IMR-90 (cell line): ENCODE data around the gene SNAP25. TPM values are rescaled to one million over a fixed set of nuclear protein-coding genes. Genes with fewer than 3 reads are reported as not detected.

ENCODE experiments used
- ATAC-seq: fragments of 200-7000 bp; cut with Tn5 transposase; 2 replicates; pipeline ENCODE4 v1.9.1; 2020; ENCODE audit warnings: low read depth, mild to moderate bottlenecking, moderate library complexity
- BruUV-seq: library from RNA; stranded (reverse); fragments of 400-500 nt; replicated peaks from 2 replicates; lab custom pipeline; 2021; lab: Mats Ljungman, UMichigan
- CTCF ChIA-PET: fragments of 300-600 bp; formaldehyde crosslinking; extraction: SDS; loops from one replicate; lab custom pipeline; 2021; ENCODE audit warnings: antibody characterized with exemption; lab: Yijun Ruan, JAX
- POLR2A ChIA-PET: fragments of 300-600 bp; sonication (Branson Sonifier 250); formaldehyde crosslinking; loops from one replicate; lab custom pipeline; 2022; ENCODE audit warnings: antibody characterized with exemption; ENCODE audit not compliant: unreplicated experiment; lab: Charles Lee
- DNase-seq: peaks from one replicate; pipeline ENCODE4 v3.0.0; 2013
- H2AFZ ChIP-seq: replicated peaks from 2 replicates; pipeline ENCODE3; 2013; ENCODE audit warnings: low read length, mild to moderate bottlenecking; ENCODE audit not compliant: poor library complexity
- H2AK5ac ChIP-seq: 2 replicates; pipeline ENCODE4 v1.6.1; 2013; ENCODE audit warnings: low read depth, low read length, inconsistent platforms
- H2AK9ac ChIP-seq: replicated peaks from 2 replicates; pipeline ENCODE3; 2013; ENCODE audit warnings: mild to moderate bottlenecking, low read depth, low read length, moderate library complexity; ENCODE audit not compliant: poor library complexity
- H2BK120ac ChIP-seq: 2 replicates; pipeline ENCODE4 v1.6.1; 2013; ENCODE audit warnings: low read depth, low read length, inconsistent platforms
- H2BK15ac ChIP-seq: 3 replicates; pipeline ENCODE4 v1.6.1; 2013; ENCODE audit warnings: low read depth, low read length, inconsistent platforms
- H2BK20ac ChIP-seq: 2 replicates; pipeline ENCODE4 v1.6.1; 2013; ENCODE audit warnings: low read depth, mild to moderate bottlenecking, inconsistent platforms, low read length, moderate library complexity
- H2BK5ac ChIP-seq: 2 replicates; pipeline ENCODE4 v1.6.1; 2013; ENCODE audit warnings: mild to moderate bottlenecking, low read depth, low read length, inconsistent platforms; ENCODE audit not compliant: poor library complexity, severe bottlenecking
- H3K14ac ChIP-seq: replicated peaks from 2 replicates; pipeline ENCODE4 v1.6.1; 2013; ENCODE audit warnings: low read depth, low read length, inconsistent platforms
- H3K18ac ChIP-seq: 2 replicates; pipeline ENCODE4 v1.6.1; 2013; ENCODE audit warnings: low read depth, low read length, control low read depth
- H3K23ac ChIP-seq: 2 replicates; pipeline ENCODE4 v1.6.1; 2013; ENCODE audit warnings: low read depth, low read length, inconsistent platforms
- H3K27ac ChIP-seq: 2 replicates; pipeline ENCODE4 v1.5.1; 2013; ENCODE audit warnings: mild to moderate bottlenecking, control low read depth, low read length; ENCODE audit not compliant: insufficient read depth
- H3K27me3 ChIP-seq: 2 replicates; pipeline ENCODE4 v1.6.1; 2013; ENCODE audit warnings: low read length; ENCODE audit not compliant: control insufficient read depth, insufficient read depth
- H3K36me3 ChIP-seq: 2 replicates; pipeline ENCODE4 v1.6.1; 2013; ENCODE audit warnings: low read length, mixed read lengths; ENCODE audit not compliant: control insufficient read depth, insufficient read depth
- H3K4ac ChIP-seq: 2 replicates; pipeline ENCODE4 v1.6.1; 2013; ENCODE audit warnings: low read depth, low read length, inconsistent platforms
- H3K4me1 ChIP-seq: 2 replicates; pipeline ENCODE4 v1.6.1; 2013; ENCODE audit warnings: low read length, mixed read lengths; ENCODE audit not compliant: control insufficient read depth, insufficient read depth
- H3K4me2 ChIP-seq: 2 replicates; pipeline ENCODE4 v1.6.1; 2013; ENCODE audit warnings: low read depth, mild to moderate bottlenecking, control low read depth, low read length, moderate library complexity
- H3K4me3 ChIP-seq: 2 replicates; pipeline ENCODE4 v1.5.1; 2013; ENCODE audit warnings: low read depth, mild to moderate bottlenecking, control low read depth, low read length, moderate library complexity; ENCODE audit not compliant: insufficient read depth
- H3K56ac ChIP-seq: 2 replicates; pipeline ENCODE4 v1.6.1; 2013; ENCODE audit warnings: low read length, inconsistent platforms; ENCODE audit not compliant: insufficient read depth; ENCODE audit errors: extremely low read depth
- H3K79me1 ChIP-seq, 2 experiments: 2 replicates each; pipeline ENCODE4 v1.6.1; 2013; ENCODE audit warnings: low read length in 2 of 2, inconsistent platforms in 1 of 2, low read depth in 1 of 2
- H3K9ac ChIP-seq: 2 replicates; pipeline ENCODE4 v1.6.1; 2013; ENCODE audit warnings: low read depth, low read length, control low read depth
- H3K9me1 ChIP-seq: 2 replicates; pipeline ENCODE4 v1.6.1; 2013; ENCODE audit warnings: low read length, inconsistent platforms; ENCODE audit not compliant: insufficient read depth
- H3K9me3 ChIP-seq: 2 replicates; pipeline ENCODE4 v1.6.1; 2013; ENCODE audit warnings: low read length; ENCODE audit not compliant: control insufficient read depth, insufficient read depth
- H4K20me1 ChIP-seq: 2 replicates; pipeline ENCODE4 v1.6.1; 2013; ENCODE audit warnings: low read length, inconsistent platforms; ENCODE audit not compliant: insufficient read depth
- H4K5ac ChIP-seq: 2 replicates; pipeline ENCODE4 v1.6.1; 2013; ENCODE audit warnings: mild to moderate bottlenecking, low read depth, low read length, control low read depth
- H4K8ac ChIP-seq, 2 experiments: 2 replicates each; pipeline ENCODE4 v1.6.1; 2013; ENCODE audit warnings: low read depth in 2 of 2, low read length in 2 of 2, control low read depth in 1 of 2, inconsistent platforms in 1 of 2
- H4K91ac ChIP-seq: 2 replicates; pipeline ENCODE4 v1.6.1; 2013; ENCODE audit warnings: low read depth, low read length, inconsistent platforms; ENCODE audit not compliant: insufficient read depth
- CHD1 ChIP-seq: IDR thresholded peaks from 2 replicates; pipeline ENCODE4 v1.6.1; 2012; ENCODE audit warnings: low read depth, low read length, improper control_type of control experiment
- ELK1 ChIP-seq: fragments of 150-350 bp; IDR thresholded peaks from 2 replicates; pipeline ENCODE4 v1.6.1; 2016; ENCODE audit warnings: low read depth, mild to moderate bottlenecking, low read length, moderate library complexity, borderline replicate concordance
- FOS ChIP-seq: fragments of 150-350 bp; IDR thresholded peaks from 2 replicates; pipeline ENCODE4 v1.6.1; 2016; ENCODE audit warnings: low read depth, low read length
- RCOR1 ChIP-seq: IDR thresholded peaks from 2 replicates; pipeline ENCODE4 v1.6.1; 2012; ENCODE audit warnings: mild to moderate bottlenecking, low read length, improper control_type of control experiment; ENCODE audit not compliant: insufficient replicate concordance
- SMC3 ChIP-seq: fragments of 150-350 bp; IDR thresholded peaks from 2 replicates; pipeline ENCODE4 v1.6.1; 2016; ENCODE audit warnings: low read depth, mild to moderate bottlenecking, antibody characterized with exemption, low read length, moderate library complexity
- WGBS, 2 experiments: methylation state at CpG; one replicate each; pipeline versions ENCODE4 v1.1.5 to v1.1.7; 2013; ENCODE audit warnings: missing lambda C conversion rate in 2 of 2; ENCODE audit not compliant: insufficient read length in 1 of 2; ENCODE audit errors: extremely low coverage in 2 of 2; 5-methylcytosine and 5-hydroxymethylcytosine counted together
- dilution Hi-C: fragments of 300-500 bp; cut with HindIII; formaldehyde crosslinking; loops from one replicate; pipeline ENCODE4 v1.14.3; 2018; ENCODE audit warnings: low sequenced_read_pairs; ENCODE audit not compliant: unreplicated experiment
- in situ Hi-C: fragments of 300-500 bp; cut with MboI; formaldehyde crosslinking; loops from 3 replicates; pipeline ENCODE4 v1.14.3; 2019; ENCODE audit warnings: low sequenced_read_pairs, inconsistent platforms, mixed read lengths
- intact Hi-C: fragments of 100-400 bp; cut with micrococcal nuclease; formaldehyde crosslinking; loops from 2 replicates; pipeline ENCODE4 v1.10.0; 2022
- polyA plus RNA-seq, 3 experiments: library from polyadenylated mRNA; depleted of rRNA; stranded (reverse); fragments of >200 nt; gene quantifications; 2 replicates each; pipeline ENCODE4 v1.2.3, GENCODE V29; 2012; ENCODE audit warnings: low replicate concordance in 1 of 3
- total RNA-seq: library from RNA; depleted of rRNA; stranded (reverse); fragments of >200 nt; gene quantifications from 2 replicates; pipeline ENCODE4 v1.2.3, GENCODE V29; 2012

SNAP25 gene
- total and polyA plus RNA-seq, 2 of the 4 experiments (the other 2 are of a cell fraction): 1.1 to 2.8 TPM

- no peaks in the 10 kb centered on the region for H4K20me1 ChIP-seq
- H3K79me1 ChIP-seq: no peaks in the 10 kb centered on the region
- no peak overlapping the region for H2BK5ac ChIP-seq
- BruUV-seq: no TSS peak
- in situ Hi-C loops (no loop called here), dilution Hi-C loops (no loop called here), intact Hi-C loops (no loop called here)
- H3K23ac ChIP-seq: no peak overlapping the region
- H3K9me3 ChIP-seq: no peaks in the 10 kb centered on the region
- H3K36me3 ChIP-seq: no peaks in the 10 kb centered on the region
- no peak overlapping the region for H3K9ac ChIP-seq
- H3K4ac ChIP-seq: no peak overlapping the region
- H3K27ac ChIP-seq: no peak overlapping the region
- H3K14ac ChIP-seq: no peak overlapping the region
- ChIA-PET CTCF (no interaction called here), POLR2A (no interaction called here)
- no CpG with 5 or more reads among the region's 1 CpG for WGBS, 2 experiments
- H3K9me1 ChIP-seq: no peaks in the 10 kb centered on the region
- no peak overlapping the region for H3K56ac ChIP-seq
- no peak overlapping the region for H2BK15ac ChIP-seq
- TF ChIP-seq CHD1 (no peak), FOS (no peak), ELK1 (no peak), SMC3 (no peak), RCOR1 (no peak)
- DNase-seq (no peak), ATAC-seq (no peak)
- no peak overlapping the region for H3K18ac ChIP-seq
- H4K5ac ChIP-seq: no peak overlapping the region
- H3K4me3 ChIP-seq: no peak overlapping the region
- H2BK120ac ChIP-seq: no peak overlapping the region
- no peak overlapping the region for H4K91ac ChIP-seq
- no peak overlapping the region for H2AK9ac ChIP-seq
- H3K4me1 ChIP-seq: no peaks in the 10 kb centered on the region
- no peak overlapping the region for H3K4me2 ChIP-seq
- no peak overlapping the region for H2AFZ ChIP-seq
- H4K8ac ChIP-seq: no peak overlapping the region
- H3K27me3 ChIP-seq: no peaks in the 10 kb centered on the region
- no peak overlapping the region for H2AK5ac ChIP-seq
- no peak overlapping the region for H2BK20ac ChIP-seq
Observed at GRCh38 chr20:10255846-10256245, 37.2 kb downstream of the SNAP25 start.
